ENCODE data around the gene IGFLR1. TPM values are rescaled to one million over a fixed set of nuclear protein-coding genes. Genes with fewer than 3 reads are reported as not detected.

The IGFLR1 gene
- total RNA-seq, 1 donor from 2014 or later, result 6.3 TPM

DNA sequence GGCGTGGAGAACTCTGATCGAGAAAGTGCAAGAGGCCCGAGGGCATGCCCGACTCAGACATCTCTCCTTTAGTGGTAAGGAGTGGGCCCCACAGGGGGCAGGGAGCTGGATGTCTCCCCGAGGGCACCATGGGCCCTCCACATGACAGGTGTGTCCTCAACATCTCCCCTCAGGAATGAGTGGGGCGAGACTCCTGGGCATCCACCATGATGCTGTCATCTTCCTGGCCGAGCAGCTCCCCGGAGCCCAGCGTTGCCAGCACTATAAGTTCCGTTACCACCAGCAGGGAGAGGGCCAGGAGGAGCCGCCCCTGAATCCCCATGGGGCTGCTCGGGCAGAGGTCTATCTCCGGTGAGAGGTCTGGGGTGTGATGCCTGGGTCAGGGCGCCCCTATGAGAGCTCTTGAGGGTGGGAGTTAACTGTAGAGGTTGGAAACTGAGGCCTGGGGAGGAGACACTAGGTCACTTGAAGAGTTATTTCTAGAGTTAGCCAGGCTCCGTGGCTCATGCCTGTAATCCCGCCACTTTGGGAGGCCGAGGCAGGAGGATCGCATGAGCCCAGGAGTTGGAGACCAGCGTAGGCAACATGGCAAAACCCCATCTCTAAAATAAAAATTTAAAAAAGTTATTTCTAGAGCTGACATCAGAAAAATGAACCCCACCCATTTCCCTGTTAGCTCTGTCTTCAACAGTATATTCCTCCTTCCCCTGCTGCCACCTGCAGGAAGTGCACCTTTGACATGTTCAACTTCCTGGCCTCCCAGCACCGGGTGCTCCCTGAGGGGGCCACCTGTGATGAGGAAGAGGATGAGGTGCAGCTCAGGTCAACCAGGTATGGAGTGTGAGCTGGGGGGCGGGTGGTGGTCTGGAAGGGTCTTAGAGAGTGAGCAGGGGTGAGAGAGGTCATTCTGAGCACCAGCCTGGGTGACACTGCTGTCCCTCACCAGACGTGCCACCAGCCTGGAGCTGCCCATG lies 5.1 kb downstream of the IGFLR1 start:
- Mint-ChIP-seq H3K9me3 (no peaks in the 10 kb centered on the region), H3K27me3 (ENCODE audit: low read depth) (peaks cover 4% of the 10 kb centered on the region), H3K4me1 (peaks cover 11% of the 10 kb centered on the region), H3K36me3 (ENCODE audit: low read depth) (peaks cover 9% of the 10 kb centered on the region), H3K27ac (ENCODE audit: unreplicated experiment) (no peak overlapping the region), H3K4me3 (peak overlapping the region; percentile 61)
- DNase-seq (ENCODE audit: low read depth, low spot score), result no peak
- peak; percentile 34 for TF ChIP-seq CTCF (conservative IDR thresholded peaks at IDR 0.05)

DNA sequence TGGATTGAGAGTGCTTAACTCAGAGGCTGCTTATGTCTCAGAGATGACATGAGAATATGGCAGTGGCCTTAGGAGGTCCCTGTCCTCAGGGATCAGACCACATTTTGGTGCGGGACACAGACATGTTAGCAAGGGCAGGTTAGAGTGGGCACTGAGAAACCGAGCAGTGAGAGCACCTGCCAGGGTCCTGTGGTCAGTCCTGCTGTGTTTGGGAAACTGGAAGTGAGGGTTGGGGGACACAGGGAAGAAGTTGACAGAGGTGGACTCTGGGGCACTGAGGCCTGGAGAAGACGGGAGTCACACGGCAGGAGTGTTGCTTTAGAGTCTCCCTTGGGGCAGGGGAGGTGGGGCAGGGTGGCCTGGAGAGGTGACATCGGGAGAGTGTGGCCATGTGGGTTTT lies 7.4 kb downstream of the IGFLR1 start:
- Mint-ChIP-seq H3K9me3 (no peaks in the 10 kb centered on the region), H3K27me3 (ENCODE audit: low read depth) (no peaks in the 10 kb centered on the region), H3K4me1 (no peaks in the 10 kb centered on the region), H3K36me3 (ENCODE audit: low read depth) (peaks cover 13% of the 10 kb centered on the region), H3K4me3 (peak overlapping the region; percentile 44), H3K27ac (ENCODE audit: unreplicated experiment) (no peak overlapping the region)
- DNase-seq (ENCODE audit: low read depth, low spot score), result no peak
- no peak for TF ChIP-seq CTCF (conservative IDR thresholded peaks at IDR 0.05)

- Mint-ChIP-seq H3K4me1 (no peaks in the 10 kb centered on the region), H3K4me3 (peak overlapping the region; percentile 3), H3K27me3 (ENCODE audit: low read depth) (no peaks in the 10 kb centered on the region), H3K27ac (ENCODE audit: unreplicated experiment) (no peak overlapping the region), H3K9me3 (no peaks in the 10 kb centered on the region), H3K36me3 (ENCODE audit: low read depth) (peaks cover 13% of the 10 kb centered on the region)
- TF ChIP-seq CTCF (conservative IDR thresholded peaks at IDR 0.05), result no peak
- DNase-seq (ENCODE audit: low read depth, low spot score), result no peak
These were observed 8.0 kb downstream of the IGFLR1 start for GRCh38 chr19:35734273-35734672.

DNA sequence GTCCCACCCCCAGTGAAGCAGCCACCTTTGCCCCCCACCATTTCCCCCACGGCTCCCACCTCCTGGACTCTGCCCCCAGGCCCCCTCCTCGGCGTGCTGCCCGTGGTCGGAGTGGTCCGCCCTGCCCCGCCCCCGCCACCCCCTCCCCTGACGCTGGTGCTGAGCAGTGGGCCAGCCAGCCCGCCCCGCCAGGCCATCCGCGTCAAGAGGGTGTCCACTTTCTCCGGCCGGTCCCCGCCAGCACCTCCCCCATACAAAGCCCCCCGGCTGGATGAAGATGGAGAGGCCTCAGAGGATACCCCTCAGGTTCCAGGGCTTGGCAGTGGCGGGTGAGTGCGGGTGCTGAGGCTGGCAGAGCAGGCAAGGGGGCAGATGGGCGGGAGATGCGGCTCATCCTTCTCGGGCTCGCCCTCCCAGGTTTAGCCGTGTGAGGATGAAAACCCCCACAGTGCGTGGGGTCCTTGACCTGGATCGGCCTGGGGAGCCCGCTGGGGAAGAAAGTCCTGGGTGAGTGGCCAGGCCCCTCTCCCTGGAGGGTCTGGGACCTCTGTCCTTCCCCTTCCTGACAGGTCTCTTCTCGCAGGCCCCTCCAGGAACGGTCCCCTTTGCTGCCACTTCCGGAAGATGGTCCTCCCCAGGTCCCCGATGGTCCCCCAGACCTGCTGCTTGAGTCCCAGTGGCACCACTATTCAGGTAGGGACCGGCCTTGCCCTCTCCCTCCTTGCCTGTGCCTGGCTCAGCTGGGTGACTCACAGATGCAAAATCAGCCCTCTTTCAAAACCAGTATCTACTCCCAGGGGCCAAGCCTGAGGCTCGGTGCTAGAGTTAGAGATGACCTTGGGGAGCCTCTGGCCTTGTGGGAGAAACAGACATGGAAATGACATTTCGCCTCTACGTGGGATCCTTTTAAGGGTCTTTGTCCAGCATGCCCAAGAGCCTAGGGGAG lies 8.8 kb downstream of the IGFLR1 start:
- Mint-ChIP-seq H3K9me3 (no peaks in the 10 kb centered on the region), H3K27me3 (ENCODE audit: low read depth) (no peaks in the 10 kb centered on the region), H3K4me1 (no peaks in the 10 kb centered on the region), H3K4me3 (no peak overlapping the region), H3K27ac (ENCODE audit: unreplicated experiment) (no peak overlapping the region), H3K36me3 (ENCODE audit: low read depth) (peaks cover 13% of the 10 kb centered on the region)
- TF ChIP-seq CTCF (conservative IDR thresholded peaks at IDR 0.05), result no peak
- no peak for DNase-seq (ENCODE audit: low read depth, low spot score)

GRCh38 chr19:35732540-35733179 lies 9.6 kb downstream of the IGFLR1 start:
- DNase-seq (ENCODE audit: low read depth, low spot score), result no peak
- H3K36me3 Mint-ChIP-seq (ENCODE audit: low read depth), result peaks cover 13% of the 10 kb centered on the region
- TF ChIP-seq CTCF (conservative IDR thresholded peaks at IDR 0.05), result no peak
- no peak overlapping the region for H3K27ac Mint-ChIP-seq (ENCODE audit: unreplicated experiment)
- H3K4me3 Mint-ChIP-seq, result no peak overlapping the region
- H3K9me3 Mint-ChIP-seq, result no peaks in the 10 kb centered on the region
- H3K4me1 Mint-ChIP-seq, result no peaks in the 10 kb centered on the region
- H3K27me3 Mint-ChIP-seq (ENCODE audit: low read depth), result no peaks in the 10 kb centered on the region
